MM.1S (cell line): ENCODE results near the gene UBE2QL1.

Experiments used
- DNase-seq: peaks from one replicate; pipeline ENCODE4 v3.0.0-alpha.2; 2015
- H2AFZ ChIP-seq: fragments of 300-600 bp; sonication (generic); 2 replicates; pipeline ENCODE4 v1.6.0; 2016; ENCODE audit warnings: antibody characterized with exemption, low read length
- H3F3A ChIP-seq: fragments of 300-600 bp; sonication (generic); 2 replicates; pipeline ENCODE4 v1.6.1; 2016; ENCODE audit warnings: mild to moderate bottlenecking, antibody characterized with exemption, low read length, moderate library complexity, mixed read lengths; ENCODE audit not compliant: insufficient read depth
- H3K27ac ChIP-seq: fragments of 300-600 bp; sonication (generic); 2 replicates; pipeline ENCODE4 v1.5.1; 2016; ENCODE audit warnings: mild to moderate bottlenecking, low read length
- H3K27me3 ChIP-seq: fragments of 300-600 bp; sonication (generic); replicated peaks from 2 replicates; pipeline ENCODE4 v1.6.0; 2016; ENCODE audit warnings: low read length; ENCODE audit not compliant: insufficient read depth
- H3K36me3 ChIP-seq: fragments of 300-600 bp; sonication (generic); replicated peaks from 2 replicates; pipeline ENCODE4 v1.6.1; 2016; ENCODE audit warnings: mild to moderate bottlenecking, low read length, mixed read lengths; ENCODE audit not compliant: insufficient read depth
- H3K4me1 ChIP-seq: fragments of 300-600 bp; sonication (generic); 2 replicates; pipeline ENCODE4 v1.6.1; 2016; ENCODE audit warnings: low read length, mixed read lengths
- H3K4me2 ChIP-seq: fragments of 300-600 bp; sonication (generic); 2 replicates; pipeline ENCODE4 v1.6.0; 2016; ENCODE audit warnings: low read depth, low read length
- H3K4me3 ChIP-seq: fragments of 300-600 bp; sonication (generic); 2 replicates; pipeline ENCODE4 v1.5.1; 2016; ENCODE audit warnings: low read length, mixed read lengths
- H3K79me2 ChIP-seq: fragments of 300-600 bp; sonication (generic); 2 replicates; pipeline ENCODE4 v1.6.1; 2016; ENCODE audit warnings: mixed run types, low read length, mixed read lengths
- H3K9ac ChIP-seq: fragments of 300-600 bp; sonication (generic); 2 replicates; pipeline ENCODE4 v1.6.1; 2016; ENCODE audit warnings: low read length, mixed read lengths
- H3K9me2 ChIP-seq: fragments of 300-600 bp; sonication (generic); replicated peaks from 2 replicates; pipeline ENCODE4 v1.6.1; 2016; ENCODE audit warnings: mild to moderate bottlenecking, low read length, mixed read lengths; ENCODE audit not compliant: insufficient read depth
- H3K9me3 ChIP-seq: fragments of 300-600 bp; sonication (generic); replicated peaks from 2 replicates; pipeline ENCODE4 v1.6.1; 2016; ENCODE audit warnings: mild to moderate bottlenecking, low read length, mixed read lengths; ENCODE audit not compliant: insufficient read depth
- H4K20me1 ChIP-seq: fragments of 300-600 bp; sonication (generic); 2 replicates; pipeline ENCODE4 v1.6.1; 2016; ENCODE audit warnings: mild to moderate bottlenecking, low read length, moderate library complexity, mixed read lengths; ENCODE audit not compliant: insufficient read depth
- EZH2 ChIP-seq: fragments of 300-600 bp; sonication (generic); optimal IDR thresholded peaks from 2 replicates; pipeline ENCODE3; 2017; ENCODE audit warnings: low read depth, mild to moderate bottlenecking, antibody characterized with exemption, low read length, mixed read lengths
- EZH2phosphoT487 ChIP-seq: fragments of 300-600 bp; sonication (generic); IDR thresholded peaks from 2 replicates; pipeline ENCODE4 v1.6.1; 2018; ENCODE audit warnings: antibody characterized with exemption, low read length
- TF ChIP-seq, protein P1 (sequence below): fragments of 300-600 bp; sonication (generic); IDR thresholded peaks from 2 replicates; pipeline ENCODE4 v1.5.1; 2016; ENCODE audit warnings: antibody characterized with exemption, low read length, mixed read lengths

The UBE2QL1 gene

DNA sequence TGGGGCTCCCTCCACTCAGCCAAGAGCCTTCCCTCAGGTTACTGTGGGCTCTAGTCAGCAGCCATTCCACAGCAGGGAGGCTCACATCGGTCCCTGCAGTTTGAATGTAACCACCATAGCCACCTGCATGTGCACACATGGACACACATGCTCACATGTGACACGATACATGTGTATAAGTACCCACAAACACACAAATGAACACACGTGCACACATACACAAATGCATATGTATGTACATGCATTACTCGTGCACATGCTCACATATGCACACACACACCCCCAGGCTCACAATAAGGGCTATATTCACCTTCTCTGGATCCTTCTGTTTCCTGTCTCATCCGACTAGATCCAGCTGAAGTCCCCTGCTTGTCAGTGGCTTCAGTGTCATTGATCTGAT lies 36.2 kb downstream of the UBE2QL1 start:
- Histone ChIP-seq H3K4me2 (peak overlapping the region; percentile 94), H3K79me2 (peaks cover 82% of the 10 kb centered on the region), H3K9me2 (no peaks in the 10 kb centered on the region), H3K4me1 (peaks cover 75% of the 10 kb centered on the region), H3F3A (peaks cover 60% of the 10 kb centered on the region), H2AFZ (no peak overlapping the region), H3K27me3 (no peaks in the 10 kb centered on the region), H3K36me3 (no peaks in the 10 kb centered on the region), H3K9ac (peak overlapping the region; percentile 98), H3K9me3 (no peaks in the 10 kb centered on the region), H3K27ac (peak overlapping the region; percentile 99), H3K4me3 (peak overlapping the region; percentile 61), H4K20me1 (no peaks in the 10 kb centered on the region)
- TF ChIP-seq, protein P1, sequence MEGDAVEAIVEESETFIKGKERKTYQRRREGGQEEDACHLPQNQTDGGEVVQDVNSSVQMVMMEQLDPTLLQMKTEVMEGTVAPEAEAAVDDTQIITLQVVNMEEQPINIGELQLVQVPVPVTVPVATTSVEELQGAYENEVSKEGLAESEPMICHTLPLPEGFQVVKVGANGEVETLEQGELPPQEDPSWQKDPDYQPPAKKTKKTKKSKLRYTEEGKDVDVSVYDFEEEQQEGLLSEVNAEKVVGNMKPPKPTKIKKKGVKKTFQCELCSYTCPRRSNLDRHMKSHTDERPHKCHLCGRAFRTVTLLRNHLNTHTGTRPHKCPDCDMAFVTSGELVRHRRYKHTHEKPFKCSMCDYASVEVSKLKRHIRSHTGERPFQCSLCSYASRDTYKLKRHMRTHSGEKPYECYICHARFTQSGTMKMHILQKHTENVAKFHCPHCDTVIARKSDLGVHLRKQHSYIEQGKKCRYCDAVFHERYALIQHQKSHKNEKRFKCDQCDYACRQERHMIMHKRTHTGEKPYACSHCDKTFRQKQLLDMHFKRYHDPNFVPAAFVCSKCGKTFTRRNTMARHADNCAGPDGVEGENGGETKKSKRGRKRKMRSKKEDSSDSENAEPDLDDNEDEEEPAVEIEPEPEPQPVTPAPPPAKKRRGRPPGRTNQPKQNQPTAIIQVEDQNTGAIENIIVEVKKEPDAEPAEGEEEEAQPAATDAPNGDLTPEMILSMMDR, result no peak
- no peak for TF ChIP-seq EZH2phosphoT487
- no peak for TF ChIP-seq EZH2
- peak; percentile 33 for DNase-seq

DNA sequence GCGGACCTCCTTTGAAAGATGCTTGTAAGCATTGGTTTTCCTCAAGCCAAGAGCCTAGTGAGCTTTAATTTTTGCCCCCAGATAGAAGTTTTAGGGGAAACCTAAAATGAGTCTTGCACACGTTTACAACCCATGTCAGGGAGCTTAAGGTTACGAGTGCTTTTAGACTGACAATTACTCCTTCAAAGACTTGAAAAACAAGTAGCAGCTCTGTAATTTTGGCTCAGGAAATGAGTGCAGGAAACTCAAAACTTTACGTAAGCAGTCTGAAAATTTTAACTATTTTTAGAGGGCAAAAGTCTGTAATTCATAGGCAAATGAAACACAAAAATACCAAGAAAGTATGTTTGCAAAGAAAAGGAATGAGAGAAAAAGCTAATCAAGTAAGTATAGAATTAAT lies 36.8 kb downstream of the UBE2QL1 start:
- Histone ChIP-seq H3K36me3 (no peaks in the 10 kb centered on the region), H3F3A (peaks cover 55% of the 10 kb centered on the region), H3K9me2 (no peaks in the 10 kb centered on the region), H2AFZ (no peak overlapping the region), H3K4me2 (peak overlapping the region; percentile 94), H3K79me2 (peaks cover 82% of the 10 kb centered on the region), H3K9me3 (no peaks in the 10 kb centered on the region), H3K27ac (peak overlapping the region; percentile 99), H3K9ac (peak overlapping the region; percentile 98), H3K27me3 (no peaks in the 10 kb centered on the region), H4K20me1 (no peaks in the 10 kb centered on the region), H3K4me3 (peak overlapping the region; percentile 61), H3K4me1 (peaks cover 69% of the 10 kb centered on the region)
- TF ChIP-seq EZH2 (no peak), EZH2phosphoT487 (no peak)
- TF ChIP-seq, protein P1, result no peak
- DNase-seq, result peak; percentile 77

DNA sequence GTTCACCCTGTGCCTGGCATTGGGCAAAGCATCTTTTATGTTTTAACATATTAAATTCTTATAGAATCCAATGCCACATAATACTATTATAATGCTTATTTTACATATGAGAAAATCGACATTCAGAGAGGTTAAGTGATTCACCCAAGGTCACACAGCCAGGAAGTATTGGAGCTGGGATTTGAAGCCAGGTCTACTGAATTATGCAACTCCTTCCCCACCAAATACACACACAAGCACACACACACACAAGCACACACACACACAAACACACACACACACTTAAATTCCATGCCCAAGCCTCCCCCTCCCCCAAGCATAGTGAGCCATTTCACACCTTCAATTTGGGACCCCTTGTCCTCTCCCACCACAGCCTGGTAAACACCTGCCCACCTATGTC lies 37.4 kb downstream of the UBE2QL1 start:
- no peak for DNase-seq
- Histone ChIP-seq H3K27ac (peak overlapping the region; percentile 99), H3K79me2 (peaks cover 81% of the 10 kb centered on the region), H3K4me3 (peak overlapping the region; percentile 61; the same call in 1 of the 2 replicates), H3K4me2 (peak overlapping the region; percentile 94), H3K4me1 (peaks cover 65% of the 10 kb centered on the region), H3K9me3 (no peaks in the 10 kb centered on the region), H3K9me2 (no peaks in the 10 kb centered on the region), H2AFZ (no peak overlapping the region), H3F3A (peaks cover 49% of the 10 kb centered on the region), H3K27me3 (no peaks in the 10 kb centered on the region), H3K36me3 (0 out of 2 replicates have a peak, but pooled peaks cover 3% of the 10 kb centered on the region), H3K9ac (peak overlapping the region; percentile 98), H4K20me1 (no peaks in the 10 kb centered on the region)
- TF ChIP-seq, protein P1, result no peak
- TF ChIP-seq EZH2 (no peak), EZH2phosphoT487 (no peak)
